Breast epithelium (tissue), 3 donors: ENCODE measurements around the gene HIVEP3.

Experiments used
- POLR2A ChIP-seq: fragments of 450-650 bp; IDR thresholded peaks from one replicate; pipeline ENCODE4 v1.6.1; 2016; ENCODE audit warnings: antibody characterized with exemption, mild to moderate bottlenecking, moderate library complexity
- POLR2AphosphoS5 ChIP-seq, 3 donors: sonication (generic); formaldehyde crosslinking; IDR thresholded peaks; one replicate each; pipeline ENCODE4 v1.6.1; 2017; ENCODE audit warnings: antibody characterized with exemption in 3 of 3

GRCh38 chr1:41734201-41734970, 184.3 kb downstream of the HIVEP3 start:
- no peak for TF ChIP-seq POLR2A
- TF ChIP-seq POLR2AphosphoS5 (IDR thresholded peaks at IDR 0.05) = no peak
